CD8-positive, alpha-beta memory T cell (primary cell): ENCODE results near the gene SURF6. TPM values are rescaled to one million over a fixed set of nuclear protein-coding genes. Genes with fewer than 3 reads are reported as not detected.
A peak's percentile ranks its signal among the peaks of the same experiment; 100 is the strongest.
"Not testable (repeated sequence)": the region's sequence is repeated elsewhere in the genome, so short reads cannot be mapped to it uniquely, and the experiment has no call there.

ENCODE experiments used
- CTCF ChIA-PET: fragments of 350-600 bp; sonication (Branson Sonifier 250); formaldehyde crosslinking; loops from one replicate; lab custom pipeline; 2021; ENCODE audit warnings: antibody characterized with exemption; lab: Charles Lee
- POLR2A ChIA-PET: fragments of 350-600 bp; sonication (Branson Sonifier 250); formaldehyde crosslinking; loops from one replicate; lab custom pipeline; 2021; ENCODE audit warnings: antibody characterized with exemption; lab: Charles Lee
- DNase-seq, 5 donors: peaks; one replicate each; pipeline versions ENCODE4 v3.0.0 to v3.0.0-alpha.2; 2020 to 2022; ENCODE audit warnings: mixed read lengths in 1 of 5
- H3K27ac ChIP-seq: one replicate; pipeline ENCODE4 v1.7.0; 2013; ENCODE audit warnings: low read depth, mild to moderate bottlenecking, low read length, moderate library complexity
- H3K27me3 ChIP-seq: 2 replicates; pipeline ENCODE4 v1.7.0; 2013; ENCODE audit warnings: low read length, mild to moderate bottlenecking; ENCODE audit not compliant: insufficient read depth, poor library complexity, severe bottlenecking
- H3K36me3 ChIP-seq: 2 replicates; pipeline ENCODE4 v1.7.0; 2013; ENCODE audit warnings: mild to moderate bottlenecking, low read length, moderate library complexity; ENCODE audit not compliant: insufficient read depth
- H3K4me1 ChIP-seq: 2 replicates; pipeline ENCODE4 v1.7.0; 2013; ENCODE audit warnings: mild to moderate bottlenecking, low read length, moderate library complexity; ENCODE audit not compliant: insufficient read depth
- H3K4me3 ChIP-seq: 2 replicates; pipeline ENCODE4 v1.7.0; 2013; ENCODE audit warnings: mild to moderate bottlenecking, low read length
- H3K9me3 ChIP-seq: 2 replicates; pipeline ENCODE4 v1.7.0; 2013; ENCODE audit warnings: mild to moderate bottlenecking, low read length
- H3K27ac Mint-ChIP-seq, 8 donors: one replicate each; pipeline ENCODE4 v1.8.0; 2020 to 2021; ENCODE audit warnings: mixed read lengths in 8 of 8, mild to moderate bottlenecking in 6 of 8, inconsistent platforms in 3 of 8, moderate library complexity in 3 of 8
- H3K27me3 Mint-ChIP-seq, 2 donors: one replicate each; pipeline ENCODE4 v1.8.0; 2020 to 2021; ENCODE audit warnings: mixed read lengths in 2 of 2, mild to moderate bottlenecking in 1 of 2, moderate library complexity in 1 of 2
- H3K36me3 Mint-ChIP-seq, 3 donors: one replicate each; pipeline ENCODE4 v1.8.0; 2020 to 2021; ENCODE audit warnings: mixed read lengths in 3 of 3, inconsistent platforms in 1 of 3, mild to moderate bottlenecking in 1 of 3
- H3K4me1 Mint-ChIP-seq, 3 donors: one replicate each; pipeline ENCODE4 v1.8.0; 2020 to 2021; ENCODE audit warnings: mixed read lengths in 3 of 3, inconsistent platforms in 1 of 3, mild to moderate bottlenecking in 1 of 3
- H3K4me3 Mint-ChIP-seq, 7 donors: one replicate each; pipeline ENCODE4 v1.8.0; 2020 to 2021; ENCODE audit warnings: mixed read lengths in 7 of 7, mild to moderate bottlenecking in 6 of 7, moderate library complexity in 4 of 7, inconsistent platforms in 2 of 7
- H3K9me3 Mint-ChIP-seq, 5 donors: one replicate each; pipeline ENCODE4 v1.8.0; 2020 to 2022; ENCODE audit warnings: mixed read lengths in 5 of 5, mild to moderate bottlenecking in 3 of 5, moderate library complexity in 2 of 5, inconsistent platforms in 1 of 5
- polyA plus RNA-seq: library from polyadenylated mRNA; unstranded; fragments of 300-500 nt; fragmentation: Illumina TruSeq; gene quantifications from one replicate; pipeline ENCODE4 v1.2.3, GENCODE V29; 2021
- total RNA-seq, 2 experiments: library from RNA; stranded (reverse); gene quantifications; one replicate each; pipeline ENCODE4 v1.2.3, GENCODE V29; 2021

The SURF6 gene
- total and polyA plus RNA-seq, 3 experiments from 2014 or later: 15.1 to 32.0 (median 30.9) TPM

GRCh38 chr9:133378408-133378962 lies 42.5 kb upstream of the SURF6 start:
- H3K27ac Mint-ChIP-seq: peak overlapping the region in 1 of 8 donors; percentile 31
- no peaks in the 10 kb centered on the region for H3K27me3 ChIP-seq
- peaks cover 0 to 11% (median 2%) of the 10 kb centered on the region in 3 donors for H3K36me3 Mint-ChIP-seq
- no peak for DNase-seq
- CTCF ChIA-PET: interaction anchor here (1.1 kb wide), 1 partner anchor 43 kb away, joined by 3 read pairs; no protein-coding TSS in a partner anchor
- no peaks in the 10 kb centered on the region for H3K9me3 ChIP-seq
- POLR2A ChIA-PET: no interaction called here
- H3K9me3 Mint-ChIP-seq: no peaks in the 10 kb centered on the region
- peaks cover 13 to 17% (median 17%) of the 10 kb centered on the region in 3 donors for H3K4me1 Mint-ChIP-seq
- peaks cover 12% of the 10 kb centered on the region for H3K4me1 ChIP-seq
- H3K4me3 Mint-ChIP-seq: peak overlapping the region in 2 of 7 donors; percentile 20 to 82
- H3K4me3 ChIP-seq: no peak overlapping the region
- H3K27ac ChIP-seq: no peak overlapping the region
- no peaks in the 10 kb centered on the region for H3K36me3 ChIP-seq
- H3K27me3 Mint-ChIP-seq: no peaks in the 10 kb centered on the region

- Histone ChIP-seq H3K4me1 (peaks cover 19% of the 10 kb centered on the region), H3K27ac (no peak overlapping the region), H3K36me3 (no peaks in the 10 kb centered on the region), H3K9me3 (no peaks in the 10 kb centered on the region), H3K27me3 (no peaks in the 10 kb centered on the region), H3K4me3 (no peak overlapping the region)
- POLR2A ChIA-PET: interaction anchor here (1.8 kb wide), 1 partner anchor 30 kb away, joined by 7 read pairs; the partner anchor contains the start of genes MED22 and RPL7A
- Mint-ChIP-seq H3K9me3 (no peaks in the 10 kb centered on the region), H3K27ac (peak overlapping the region in 2 of 8 donors; percentile 31 to 83), H3K36me3 (peaks cover 0 to 17% (median 2%) of the 10 kb centered on the region in 3 donors), H3K4me3 (peak overlapping the region in 1 of 7 donors; percentile 82), H3K27me3 (no peaks in the 10 kb centered on the region), H3K4me1 (peaks cover 19 to 24% (median 24%) of the 10 kb centered on the region in 3 donors)
- DNase-seq: no peak
- CTCF ChIA-PET: interaction anchor here (1.1 kb wide), 1 partner anchor 43 kb away, joined by 3 read pairs; no protein-coding TSS in a partner anchor
These were observed 41.8 kb upstream of the SURF6 start for GRCh38 chr9:133377721-133378216.

GRCh38 chr9:133377280-133377679 lies 41.3 kb upstream of the SURF6 start:
- H3K9me3 Mint-ChIP-seq, H3K27me3 Mint-ChIP-seq, H3K9me3 ChIP-seq, H3K36me3 ChIP-seq, DNase-seq, H3K4me3 ChIP-seq, H3K27me3 ChIP-seq, H3K27ac ChIP-seq: not testable (repeated sequence)
- Mint-ChIP-seq H3K36me3 (peaks cover 0 to 22% (median 2%) of the 10 kb centered on the region in 3 donors), H3K27ac (peak overlapping the region in 5 of 8 donors; percentile 46 to 83 (median 75)), H3K4me1 (peaks cover 24 to 29% (median 29%) of the 10 kb centered on the region in 3 donors), H3K4me3 (peak overlapping the region; percentile 64 to 84 (median 75))
- CTCF ChIA-PET: interaction anchor here (0.8 kb wide), 2 partner anchors 27 to 29 kb away, joined by 3 read pairs; partner anchors contain the start of genes MED22 and RPL7A
- H3K4me1 ChIP-seq: peaks cover 24% of the 10 kb centered on the region
- POLR2A ChIA-PET: interaction anchor here (1.0 to 1.8 kb wide), 2 partner anchors 29 to 45 kb away, joined by 3 to 7 read pairs; partner anchors contain the start of genes MED22 and RPL7A

GRCh38 chr9:133375724-133376654 lies 40.0 kb upstream of the SURF6 start, which contains the start of the genes STKLD1 and SURF4:
Gene STKLD1 (plus strand): TSS chr9:133376366. CDS start chr9:133376474, 108 bp downstream.
Gene SURF4 (minus strand): TSS chr9:133376060. CDS start chr9:133375969, 91 bp downstream.
- Mint-ChIP-seq H3K27me3 (no peaks in the 10 kb centered on the region), H3K4me3 (peak within 1 kb of the TSS; percentile 91 to 98 (median 95)), H3K27ac (peak within 1 kb of the TSS; percentile 94 to 99 (median 98)), H3K36me3 (peaks cover 0 to 27% (median 2%) of the 10 kb centered on the region in 3 donors), H3K9me3 (no peaks in the 10 kb centered on the region), H3K4me1 (peaks cover 37 to 42% (median 42%) of the 10 kb centered on the region in 3 donors)
- no peaks in the 10 kb centered on the region for H3K36me3 ChIP-seq
- H3K27me3 ChIP-seq: no peaks in the 10 kb centered on the region
- ChIA-PET CTCF (interaction anchor here (0.8 to 6.5 kb wide), 4 partner anchors 12 to 41 kb away, joined by 3 to 47 read pairs (median 8); partner anchors contain the start of genes MED22 and RPL7A), POLR2A (interaction anchor here (0.6 to 2.5 kb wide), 5 partner anchors 20 to 43 kb away, joined by 3 to 25 read pairs (median 7); partner anchors contain the start of genes MED22, RPL7A, SURF1 and SURF2)
- H3K27ac ChIP-seq: peak within 1 kb of the TSS; percentile 87
- H3K4me3 ChIP-seq: peak within 1 kb of the TSS; percentile 84
- H3K9me3 ChIP-seq: no peaks in the 10 kb centered on the region
- peak; percentile 91 to 94 (median 92) for DNase-seq
- peaks cover 37% of the 10 kb centered on the region for H3K4me1 ChIP-seq

- H3K27ac ChIP-seq: peak overlapping the region; percentile 87
- H3K36me3 Mint-ChIP-seq: peaks cover 0 to 32% (median 2%) of the 10 kb centered on the region in 3 donors
- ChIA-PET CTCF (interaction anchor here (1.3 to 6.5 kb wide), 6 partner anchors 11 to 111 kb away, joined by 3 to 84 read pairs (median 8); partner anchors contain the start of genes MED22, RPL7A, SURF1 and SURF2), POLR2A (interaction anchor here (1.7 to 2.5 kb wide), 3 partner anchors 12 to 27 kb away, joined by 4 to 25 read pairs (median 16); partner anchors contain the start of genes MED22, RPL7A, SURF1 and SURF2)
- H3K27me3 Mint-ChIP-seq: no peaks in the 10 kb centered on the region
- peaks cover 44% of the 10 kb centered on the region for H3K4me1 ChIP-seq
- no peak for DNase-seq
- no peaks in the 10 kb centered on the region for H3K9me3 ChIP-seq
- H3K4me1 Mint-ChIP-seq: peaks cover 45 to 50% (median 49%) of the 10 kb centered on the region in 3 donors
- no peaks in the 10 kb centered on the region for H3K27me3 ChIP-seq
- peak overlapping the region; percentile 91 to 98 (median 95) for H3K4me3 Mint-ChIP-seq
- H3K9me3 Mint-ChIP-seq: no peaks in the 10 kb centered on the region
- H3K4me3 ChIP-seq: peak overlapping the region; percentile 84
- peak overlapping the region; percentile 94 to 99 (median 98) for H3K27ac Mint-ChIP-seq
- no peaks in the 10 kb centered on the region for H3K36me3 ChIP-seq
These were observed 39.2 kb upstream of the SURF6 start for GRCh38 chr9:133375116-133375723.

GRCh38 chr9:133374612-133375115 lies 38.7 kb upstream of the SURF6 start:
- Mint-ChIP-seq H3K4me1 (peaks cover 50 to 55% (median 55%) of the 10 kb centered on the region in 3 donors), H3K27ac (peak overlapping the region; percentile 94 to 99 (median 98)), H3K27me3 (no peaks in the 10 kb centered on the region), H3K9me3 (no peaks in the 10 kb centered on the region), H3K4me3 (peak overlapping the region; percentile 91 to 98 (median 95)), H3K36me3 (peaks cover 0 to 37% (median 2%) of the 10 kb centered on the region in 3 donors)
- DNase-seq: peak in 1 of 5 donors; percentile 51
- Histone ChIP-seq H3K9me3 (no peaks in the 10 kb centered on the region), H3K27ac (peak overlapping the region; percentile 87), H3K36me3 (no peaks in the 10 kb centered on the region), H3K4me1 (peaks cover 50% of the 10 kb centered on the region), H3K4me3 (peak overlapping the region; percentile 84), H3K27me3 (no peaks in the 10 kb centered on the region)
- POLR2A ChIA-PET: interaction anchor here (1.0 to 2.5 kb wide), 4 partner anchors 12 to 39 kb away, joined by 4 to 25 read pairs (median 12); partner anchors contain the start of genes MED22, RPL7A, SURF1 and SURF2
- CTCF ChIA-PET: interaction anchor here (1.3 to 6.5 kb wide), 6 partner anchors 11 to 112 kb away, joined by 3 to 84 read pairs (median 8); partner anchors contain the start of genes MED22, RPL7A, SURF1 and SURF2
